HG03060 (cell line): Measurements from ENCODE around the gene UBE2I.

Experiments used
- ATAC-seq: cut with Tn5 transposase; IDR thresholded peaks from one replicate; pipeline ENCODE4 v1.9.1; 2021; ENCODE audit warnings: low read depth, moderate number of reproducible peaks; ENCODE audit not compliant: unreplicated experiment

The UBE2I gene

DNA sequence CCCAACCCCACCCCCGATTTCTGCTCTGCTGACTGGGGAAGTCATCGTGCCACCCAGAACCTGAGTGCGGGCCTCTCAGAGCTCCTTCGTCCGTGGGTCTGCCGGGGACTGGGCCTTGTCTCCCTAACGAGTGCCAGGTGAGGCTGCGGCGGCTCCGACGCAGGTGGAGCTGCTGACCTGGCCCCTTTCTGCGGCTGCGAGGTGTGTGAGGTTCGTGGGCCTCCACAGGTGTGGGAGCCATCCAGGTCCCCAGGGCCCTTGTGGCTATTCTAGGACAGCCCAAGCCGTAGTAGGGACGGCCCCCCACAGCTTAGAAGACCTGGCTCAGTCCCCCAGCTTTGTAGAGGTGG lies 3.0 kb downstream of the UBE2I start:
- ATAC-seq: no peak

DNA sequence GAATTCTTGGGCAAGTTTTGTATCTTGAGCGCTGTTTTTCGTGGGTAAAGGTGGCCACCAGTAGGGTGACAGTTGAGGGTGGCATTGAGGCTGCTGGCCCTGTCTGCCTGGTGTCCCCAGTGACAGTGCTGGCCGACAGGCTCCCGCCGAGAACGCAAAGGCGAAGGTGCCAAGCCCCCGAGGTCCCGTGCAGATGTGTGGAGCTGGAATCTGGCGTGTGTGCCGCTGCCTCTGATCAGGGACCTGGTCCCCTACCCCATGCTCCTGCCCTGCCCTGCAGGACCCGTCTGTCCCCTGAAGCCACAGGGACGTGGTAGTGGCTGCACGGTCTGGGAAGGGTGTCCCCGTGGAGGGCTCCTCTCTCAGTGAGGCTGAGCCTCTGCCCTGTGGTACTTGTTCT lies 3.5 kb downstream of the UBE2I start:
- no peak for ATAC-seq

DNA sequence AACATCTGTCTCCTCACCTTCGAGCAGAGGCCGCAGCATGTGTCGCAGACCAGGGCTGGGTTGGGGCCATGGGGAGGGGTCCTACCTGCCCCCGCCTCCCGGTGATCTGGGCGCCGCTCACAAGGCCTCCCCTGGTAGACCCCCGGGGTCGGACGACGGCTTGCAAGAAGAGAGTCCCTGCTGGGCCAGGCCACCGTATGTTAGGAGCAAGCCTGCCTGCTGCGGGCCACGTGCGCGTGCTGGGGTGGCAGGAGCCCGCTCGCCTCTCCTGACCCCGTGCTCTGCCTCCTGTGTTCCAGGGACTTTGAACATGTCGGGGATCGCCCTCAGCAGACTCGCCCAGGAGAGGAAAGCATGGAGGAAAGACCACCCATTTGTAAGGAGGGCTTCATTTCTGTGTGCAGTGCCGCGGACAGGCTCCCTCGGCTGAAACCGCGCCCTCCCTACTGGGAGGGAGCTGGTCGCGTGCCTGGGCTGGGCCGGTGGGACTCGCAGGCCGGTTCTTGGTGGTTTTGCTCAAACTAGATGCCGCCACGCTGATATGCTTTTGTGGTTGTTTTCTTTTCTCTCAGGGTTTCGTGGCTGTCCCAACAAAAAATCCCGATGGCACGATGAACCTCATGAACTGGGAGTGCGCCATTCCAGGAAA lies 4.4 kb downstream of the UBE2I start:
- no peak for ATAC-seq

DNA sequence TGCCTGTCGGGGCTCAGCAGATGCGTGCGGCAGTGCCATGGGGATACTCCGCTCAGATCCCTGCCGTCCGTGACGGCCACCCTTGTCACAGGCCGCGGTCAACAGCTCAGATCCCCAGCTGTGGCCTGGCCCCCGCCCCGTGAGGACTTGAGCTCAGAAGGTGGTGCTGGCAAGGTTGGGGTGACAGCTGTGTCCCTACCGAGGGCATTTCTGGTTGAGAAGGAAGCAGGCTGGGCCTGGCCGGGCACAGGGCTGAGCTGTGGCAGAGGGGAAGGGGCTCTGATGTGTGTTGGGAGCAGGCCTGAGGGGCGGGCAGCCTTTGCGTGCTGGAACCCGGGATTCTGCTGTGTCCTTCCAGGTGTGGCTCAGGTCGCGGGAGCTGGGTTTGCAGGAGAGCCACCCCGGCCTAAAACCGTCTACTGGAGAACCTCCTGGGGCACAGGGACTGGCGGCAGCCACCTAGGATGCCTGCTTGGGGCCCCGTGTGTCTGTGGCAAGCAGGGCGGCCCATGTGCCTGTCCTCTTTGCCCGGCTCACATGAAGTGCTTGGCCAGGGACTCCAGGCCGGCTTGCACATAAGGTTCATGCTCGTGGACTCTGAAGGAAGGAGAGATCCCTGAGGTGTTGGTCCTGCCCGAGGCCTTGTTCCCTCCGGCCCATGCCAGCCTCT lies 5.1 kb downstream of the UBE2I start:
- no peak for ATAC-seq

DNA sequence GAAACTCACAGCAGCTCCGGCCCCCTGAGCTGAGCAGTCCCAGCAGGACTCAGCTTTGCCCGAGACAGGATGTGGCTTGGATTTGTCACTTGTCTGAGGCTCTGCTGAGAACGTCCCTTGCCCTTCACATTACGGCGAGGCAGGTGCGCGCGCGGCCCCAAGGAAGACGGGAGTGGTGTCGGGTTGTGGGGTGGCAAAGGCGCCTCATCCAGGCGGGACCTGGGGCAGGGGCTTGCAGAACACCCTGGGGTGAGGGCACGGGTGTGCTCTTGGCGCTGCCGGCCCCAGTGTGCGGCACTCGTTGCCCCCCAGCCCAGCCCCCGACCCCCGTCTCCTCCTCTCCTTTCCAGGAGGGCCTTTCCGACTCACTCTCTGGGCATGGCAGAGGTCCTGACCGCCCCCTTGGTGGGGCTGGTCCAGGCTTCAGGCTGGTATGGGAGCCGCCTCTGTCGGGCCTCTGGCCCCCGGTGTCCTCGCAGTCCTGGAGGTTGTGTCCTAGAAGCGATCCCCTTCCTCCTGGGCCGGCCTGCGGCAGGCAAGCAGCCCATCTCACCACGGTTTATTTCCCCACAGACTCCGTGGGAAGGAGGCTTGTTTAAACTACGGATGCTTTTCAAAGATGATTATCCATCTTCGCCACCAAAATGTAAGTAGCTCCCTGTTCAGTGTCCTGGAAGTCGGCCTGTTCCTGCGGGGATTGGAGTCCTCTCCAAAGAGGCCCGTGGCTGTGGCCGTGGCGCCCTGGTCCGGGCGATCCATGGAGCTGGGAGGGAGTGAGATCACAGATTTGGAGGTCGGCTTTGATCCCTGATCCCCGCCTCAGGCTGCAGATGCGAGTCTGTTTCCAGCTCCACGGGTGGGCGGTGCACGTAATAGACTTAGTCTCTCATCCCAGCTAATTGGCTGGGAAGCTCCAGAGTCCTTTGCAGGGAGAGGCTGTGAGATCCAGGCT lies 5.9 kb downstream of the UBE2I start:
- no peak for ATAC-seq

DNA sequence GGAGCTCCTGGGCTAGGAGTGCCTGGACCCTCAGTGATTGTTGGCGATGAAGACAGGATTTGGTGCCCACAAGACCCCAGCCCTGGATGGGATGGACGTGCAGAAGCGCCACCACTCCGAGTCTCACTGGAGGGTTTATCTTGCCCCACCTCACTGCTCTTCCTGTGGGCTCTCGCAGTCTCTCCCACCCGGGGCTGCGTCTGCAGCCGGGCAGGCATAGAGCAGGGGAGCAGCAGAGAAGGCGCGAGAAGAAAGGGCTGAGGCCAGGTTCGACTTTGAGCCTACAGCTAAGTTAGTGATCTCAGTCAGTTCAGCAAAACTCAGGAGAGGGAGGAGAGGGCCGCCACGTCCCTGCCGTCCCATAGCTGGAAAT lies 6.6 kb downstream of the UBE2I start:
- no peak for ATAC-seq

DNA sequence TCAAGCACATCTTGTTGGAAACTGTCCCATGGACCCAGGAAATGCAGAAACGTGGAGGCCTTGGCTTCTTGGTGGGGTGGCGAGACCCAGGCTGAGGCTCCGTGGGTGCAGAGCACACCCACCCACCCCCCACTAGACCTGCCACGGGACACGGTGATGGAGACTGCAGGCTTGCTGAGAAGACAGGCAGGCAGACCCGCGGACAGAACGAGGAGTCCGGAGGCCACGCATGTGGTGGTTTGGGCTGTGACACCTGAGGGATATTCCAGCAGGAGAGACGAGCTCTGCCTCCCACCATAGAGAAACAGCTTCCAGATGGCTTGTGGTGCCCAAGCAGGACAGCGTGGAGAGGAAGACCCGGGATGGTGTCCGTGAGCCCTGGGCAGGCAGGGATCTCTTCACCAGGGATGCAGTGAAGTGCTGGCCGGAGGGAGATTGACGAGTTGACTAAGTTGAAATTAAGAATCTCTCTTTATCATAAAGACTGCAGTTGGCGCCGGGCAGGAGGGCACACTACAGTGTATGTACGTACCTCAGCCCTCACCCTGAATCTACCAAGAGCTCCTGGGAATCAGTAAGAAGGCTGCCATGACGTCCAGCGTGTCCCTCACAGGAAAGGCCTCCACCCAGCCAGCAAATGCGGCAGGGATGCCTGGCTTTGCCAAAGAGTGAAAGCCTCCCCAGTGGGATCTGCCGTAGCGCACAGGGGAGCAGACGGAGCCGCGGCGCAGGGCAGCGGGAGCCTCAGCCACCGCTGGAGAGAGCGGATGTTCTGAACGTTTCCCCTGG lies 8.2 kb downstream of the UBE2I start:
- no peak for ATAC-seq

DNA sequence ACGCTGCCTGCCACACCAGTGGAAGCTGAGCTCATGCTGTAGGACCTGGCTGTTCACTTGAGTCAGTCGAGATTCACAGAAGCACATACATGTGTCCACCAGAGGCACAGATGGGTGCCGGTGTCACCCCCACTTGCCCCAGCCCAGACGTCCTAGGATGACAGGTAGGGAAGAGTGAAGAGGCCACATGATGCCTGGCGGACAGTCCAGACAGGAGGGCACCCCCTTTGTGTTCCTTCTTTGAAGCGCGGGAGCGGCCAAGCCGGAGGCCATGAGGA lies 8.8 kb downstream of the UBE2I start:
- no peak for ATAC-seq

DNA sequence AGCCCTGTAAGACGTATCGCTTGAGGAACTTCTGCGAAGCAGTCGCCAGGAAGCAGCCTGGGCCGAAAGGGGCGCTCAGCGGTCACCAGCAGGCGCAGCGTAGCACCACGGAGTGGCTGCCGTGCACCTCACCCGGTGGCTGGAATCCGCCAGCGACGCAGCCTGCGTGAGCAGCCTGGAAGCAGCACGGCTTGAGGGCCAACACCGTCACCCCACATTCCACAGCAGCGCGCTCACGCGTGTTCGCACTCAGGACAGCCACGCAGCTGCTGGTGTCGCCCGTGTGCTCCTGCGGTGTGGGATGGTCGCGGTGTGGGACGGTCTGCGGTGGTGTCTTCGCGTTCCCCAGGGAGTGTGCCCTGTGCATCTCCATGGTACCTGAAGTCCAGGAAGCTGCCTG lies 9.6 kb downstream of the UBE2I start:
- no peak for ATAC-seq

DNA sequence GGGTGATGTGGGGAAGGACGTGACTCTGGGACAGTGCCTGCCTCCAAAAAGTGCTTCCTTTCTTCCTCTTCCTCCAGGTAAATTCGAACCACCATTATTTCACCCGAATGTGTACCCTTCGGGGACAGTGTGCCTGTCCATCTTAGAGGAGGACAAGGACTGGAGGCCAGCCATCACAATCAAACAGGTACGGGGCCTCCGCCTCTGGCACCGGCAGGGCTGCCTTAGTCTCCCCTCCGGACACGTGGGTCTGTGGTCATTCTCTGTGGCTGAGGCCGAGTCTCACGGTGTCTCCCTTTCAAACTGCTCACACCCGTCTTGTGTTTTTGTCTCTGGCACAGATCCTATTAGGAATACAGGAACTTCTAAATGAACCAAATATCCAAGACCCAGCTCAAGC lies 10.7 kb downstream of the UBE2I start:
- no peak for ATAC-seq

DNA sequence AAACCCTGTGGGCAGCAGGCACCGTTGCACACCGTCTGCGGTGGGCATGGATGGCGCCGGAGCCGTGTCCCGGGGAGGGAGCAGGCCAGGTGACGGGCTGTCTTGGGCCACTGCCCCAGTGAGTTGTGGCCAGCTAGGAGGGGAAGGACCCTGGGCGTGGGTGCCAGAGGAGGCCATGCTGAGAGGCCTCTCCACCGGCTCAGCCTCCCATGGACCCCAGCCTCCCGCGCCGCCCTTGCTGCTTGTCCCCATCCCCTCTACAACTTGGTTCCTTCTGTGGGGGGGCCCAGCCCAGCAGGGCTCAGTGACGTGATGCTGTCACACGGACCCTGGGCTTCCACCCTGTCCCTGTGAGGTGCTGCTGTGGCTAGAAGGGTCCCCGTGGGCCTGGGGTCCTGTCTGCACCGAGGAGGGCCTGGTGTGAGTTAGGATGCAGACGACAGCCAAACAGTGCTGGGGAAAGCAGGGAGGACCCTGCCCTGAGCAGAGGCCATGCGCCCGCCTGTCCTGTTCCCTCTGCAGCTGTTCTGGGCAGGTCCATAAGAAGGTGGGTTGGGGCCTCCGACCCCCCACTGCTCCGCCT lies 11.3 kb downstream of the UBE2I start:
- ATAC-seq: no peak

DNA sequence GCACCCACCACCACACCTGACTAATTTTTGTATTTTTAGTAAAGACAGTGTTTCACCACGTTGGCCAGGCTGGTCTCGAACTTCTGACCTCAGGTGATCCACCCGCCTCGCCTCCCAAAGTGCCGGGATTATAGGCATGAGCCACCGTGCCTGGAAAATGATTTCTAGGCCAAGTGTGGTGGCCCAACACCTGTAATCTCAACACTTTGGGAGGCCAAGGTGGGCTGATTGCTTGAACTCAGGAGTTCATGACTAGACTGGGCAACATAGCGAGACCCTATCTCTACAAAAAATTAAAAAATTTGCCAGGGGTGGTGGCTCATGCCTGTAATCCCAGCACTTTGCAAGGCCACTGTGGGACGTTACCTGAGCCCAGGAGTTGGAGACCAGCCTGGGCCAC lies 13.0 kb downstream of the UBE2I start:
- ATAC-seq: no peak

DNA sequence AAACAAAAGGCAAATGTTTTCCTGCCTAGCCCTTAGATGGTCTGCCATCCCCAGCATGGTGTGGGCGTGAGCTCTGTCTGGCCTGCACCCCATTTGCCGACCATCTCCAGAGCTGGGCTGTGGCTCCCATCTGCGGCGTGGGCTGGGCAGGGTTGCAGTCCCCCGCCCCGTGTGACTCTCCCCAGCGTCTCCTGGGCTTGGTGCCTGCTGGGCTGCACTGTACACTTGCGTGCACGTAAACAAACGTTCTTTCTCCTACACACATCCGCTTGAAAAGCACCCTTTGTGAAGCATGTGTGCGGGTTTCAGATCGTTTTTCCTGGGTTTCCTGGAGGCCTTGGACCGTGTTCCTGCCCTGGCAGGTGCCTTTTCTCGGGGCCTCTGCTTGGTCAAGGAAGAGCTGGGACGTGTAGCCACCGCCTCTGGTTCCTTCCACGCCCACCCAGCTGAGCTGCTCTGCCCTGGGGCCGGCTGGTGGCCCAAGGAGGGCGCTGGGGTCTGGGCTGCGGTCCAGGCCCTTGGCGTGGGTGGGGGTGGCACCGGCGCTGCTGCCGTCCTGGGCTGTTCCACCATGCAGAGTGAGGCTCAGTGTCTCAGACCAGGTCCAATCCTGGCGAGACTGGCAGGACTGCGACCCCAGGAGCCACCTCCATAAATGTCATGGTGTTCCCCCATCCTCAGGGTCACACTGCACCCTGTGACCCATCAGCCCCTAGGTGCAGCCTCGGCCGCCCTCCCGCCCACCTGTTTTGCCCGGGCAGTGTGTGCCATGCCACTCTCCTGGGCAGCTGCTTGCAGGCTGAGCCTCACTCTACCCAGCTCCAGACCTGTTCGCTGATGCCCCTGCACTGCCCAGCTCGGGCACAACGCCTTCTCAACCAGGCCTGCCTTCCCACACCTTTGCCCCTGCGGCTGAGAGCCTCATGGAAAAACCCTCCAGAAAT lies 14.1 kb downstream of the UBE2I start:
- no peak for ATAC-seq

DNA sequence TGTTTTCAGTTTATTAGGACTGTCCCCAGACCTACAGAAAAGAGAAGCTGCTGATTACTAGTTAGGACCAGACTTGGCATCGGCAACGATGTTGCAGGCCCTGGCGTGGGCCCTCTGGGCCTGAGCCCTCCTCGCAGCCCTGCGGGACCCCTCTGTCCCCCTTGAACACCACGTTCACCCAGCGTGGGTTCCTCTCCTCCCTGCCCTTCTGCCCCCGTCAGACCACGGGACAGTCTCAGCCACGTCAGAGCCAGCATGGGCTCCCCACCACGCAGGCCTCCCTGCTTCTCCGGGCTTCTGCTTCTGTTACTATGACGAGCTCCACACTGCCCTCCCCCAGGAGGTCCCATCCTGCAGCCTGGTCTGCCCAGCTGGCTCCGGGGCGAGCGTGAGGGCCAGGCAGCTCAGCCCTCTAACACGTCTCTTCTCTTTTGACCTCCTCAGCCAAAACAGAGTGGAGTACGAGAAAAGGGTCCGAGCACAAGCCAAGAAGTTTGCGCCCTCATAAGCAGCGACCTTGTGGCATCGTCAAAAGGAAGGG lies 14.9 kb downstream of the UBE2I start:
- no peak for ATAC-seq

DNA sequence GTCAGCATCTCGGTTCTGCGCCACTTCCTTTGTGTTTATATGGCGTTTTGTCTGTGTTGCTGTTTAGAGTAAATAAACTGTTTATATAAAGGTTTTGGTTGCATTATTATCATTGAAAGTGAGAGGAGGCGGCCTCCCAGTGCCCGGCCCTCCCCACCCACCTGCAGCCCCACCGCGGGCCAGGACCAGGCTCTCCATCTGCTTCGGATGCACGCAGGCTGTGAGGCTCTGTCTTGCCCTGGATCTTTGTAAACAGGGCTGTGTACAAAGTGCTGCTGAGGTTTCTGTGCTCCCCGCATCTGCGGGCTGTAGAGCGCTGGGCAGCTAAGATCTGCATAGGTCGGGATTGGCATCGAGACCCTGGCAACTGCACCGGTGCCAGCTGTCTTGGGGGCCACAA lies 15.8 kb downstream of the UBE2I start:
- no peak for ATAC-seq

DNA sequence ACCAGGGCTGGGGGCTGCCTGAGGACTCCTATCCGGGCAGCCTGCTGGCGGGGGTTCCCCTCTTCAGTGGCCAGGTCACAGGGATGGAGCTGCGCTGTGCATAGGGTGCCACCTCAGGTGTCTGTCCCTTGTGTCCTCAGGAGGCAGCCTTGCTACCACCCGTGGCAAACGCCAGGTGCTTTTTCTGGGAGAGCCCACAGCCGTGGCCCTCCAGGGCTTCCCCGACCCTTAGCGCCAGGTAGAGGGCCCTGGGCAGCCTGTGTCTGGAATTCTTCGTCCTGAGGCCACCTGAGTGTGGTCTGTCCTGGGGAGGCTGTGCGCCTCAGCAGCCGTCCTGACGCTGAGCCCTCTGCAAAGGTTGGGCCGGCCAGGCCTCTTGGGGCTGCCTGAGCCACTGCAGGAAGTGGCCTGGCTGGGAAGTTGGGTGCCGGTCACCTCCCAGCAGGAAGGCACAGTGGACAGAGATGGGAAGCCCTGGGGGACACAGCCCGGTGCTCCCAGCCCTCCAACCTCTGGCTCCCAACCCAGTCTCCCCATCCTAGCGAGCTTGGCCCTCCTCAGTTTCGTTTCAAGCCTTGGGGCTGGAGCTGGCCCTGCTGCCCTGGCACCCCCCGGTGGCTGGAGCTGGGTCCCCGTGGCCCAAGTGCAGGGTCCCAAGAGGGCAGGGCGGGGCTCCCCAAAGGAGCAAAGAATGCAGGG lies 16.4 kb downstream of the UBE2I start:
- no peak for ATAC-seq

DNA sequence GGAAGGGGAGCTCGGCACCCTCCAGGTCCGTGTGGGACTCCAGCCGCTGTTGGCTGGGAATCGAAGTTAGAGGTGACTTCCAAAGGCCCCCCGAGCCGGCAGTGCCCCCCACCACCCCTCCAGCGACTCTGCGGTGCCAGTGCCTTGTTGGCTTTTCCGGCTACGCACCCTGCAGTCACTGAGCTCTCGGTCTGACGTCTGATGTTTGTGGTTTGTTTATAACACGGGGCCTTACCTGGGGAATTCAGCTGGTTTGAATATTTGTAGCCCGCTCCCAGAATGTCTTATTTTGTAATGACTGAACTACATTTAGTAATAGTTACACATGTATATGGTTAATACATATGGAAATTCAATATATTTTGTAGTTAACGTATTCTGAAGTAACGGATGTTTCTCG lies 17.0 kb downstream of the UBE2I start:
- no peak for ATAC-seq

DNA sequence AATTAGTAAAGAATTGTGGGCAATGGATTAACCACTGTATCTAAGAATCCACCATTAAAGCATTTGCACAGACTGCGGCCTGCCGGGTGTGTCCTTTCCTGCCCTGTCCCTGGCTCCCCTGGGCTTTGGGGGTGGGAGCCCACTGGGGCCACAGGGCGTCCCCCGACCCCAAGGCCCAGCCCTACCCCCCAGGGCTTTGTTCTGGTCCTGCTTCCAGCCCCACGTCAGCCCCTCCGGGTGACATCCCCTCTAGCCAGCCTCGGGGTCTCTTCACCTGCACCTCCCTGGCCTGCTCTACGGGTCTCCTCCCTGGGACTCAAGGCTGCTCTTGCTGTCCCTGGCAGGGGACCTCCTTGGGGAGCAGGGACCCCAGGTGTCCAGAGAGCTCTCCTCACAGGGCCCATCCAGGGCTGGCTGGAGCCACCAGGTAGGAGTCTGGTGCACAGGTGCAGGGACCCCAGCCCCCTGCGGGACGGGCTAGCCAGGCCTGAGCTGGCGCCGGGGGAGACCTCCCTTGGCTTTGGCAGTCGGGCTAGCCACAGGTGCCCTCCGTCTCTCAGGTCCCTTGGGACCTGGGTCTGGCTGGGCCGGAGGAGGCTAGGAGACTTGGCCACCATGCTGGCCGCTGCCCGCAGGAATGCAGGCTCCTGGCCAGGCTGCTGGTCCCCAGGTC lies 17.6 kb downstream of the UBE2I start:
- ATAC-seq: no peak
